ENCODE measurements around the gene DCAF15.

DCAF15 gene

GRCh38 chr19:13935765-13936510 is 16.4 kb upstream of the DCAF15 start:
- Histone ChIP-seq H3K9ac (peak overlapping the region in 2 of 11 experiments; percentile 21; a peak in 2 of 22 replicates), H3K27me3 (no peaks in the 10 kb centered on the region; a peak in 1 of 22 replicates), H3K36me3 (peaks cover 0 to 8% (median 6%) of the 10 kb centered on the region in 11 experiments; a peak in 8 of 22 replicates), H3K27ac (peak overlapping the region in 1 of 11 experiments; percentile 32; a peak in 2 of 22 replicates), H3K9me3 (replicated peaks in 1 of 11) (no peaks in the 10 kb centered on the region), H4K20me1 (peaks cover 0 to 10% (median 0%) of the 10 kb centered on the region in 11 experiments; a peak in 2 of 22 replicates), H3K4me2 (peak overlapping the region in 6 of 11 experiments; percentile 12 to 68 (median 48); a peak in 10 of 22 replicates), H3K4me3 (no peak overlapping the region), H3K4me1 (peaks cover 0 to 26% (median 9%) of the 10 kb centered on the region in 10 experiments; a peak in 12 of 20 replicates)
- TF ChIP-seq Cebpa-rat (IDR thresholded peaks at IDR 0.05): no peak

GRCh38 chr19:13937479-13938300 is 14.6 kb upstream of the DCAF15 start:
- H3K4me3 ChIP-seq: no peak overlapping the region
- no peaks in the 10 kb centered on the region for H3K36me3 ChIP-seq
- H3K4me1 ChIP-seq: peaks cover 0 to 26% (median 9%) of the 10 kb centered on the region in 10 experiments; a peak in 12 of 20 replicates
- no peak for TF ChIP-seq Cebpa-rat (IDR thresholded peaks at IDR 0.05)
- H3K27me3 ChIP-seq: no peaks in the 10 kb centered on the region; a peak in 1 of 22 replicates
- peaks cover 0 to 6% (median 0%) of the 10 kb centered on the region in 11 experiments; a peak in 2 of 22 replicates for H4K20me1 ChIP-seq
- H3K4me2 ChIP-seq: peak overlapping the region in 4 of 11 experiments; percentile 13 to 26 (median 17); a peak in 4 of 22 replicates
- H3K9ac ChIP-seq: no peak overlapping the region
- H3K9me3 ChIP-seq (replicated peaks in 1 of 11): peaks cover 0 to 5% (median 0%) of the 10 kb centered on the region in 11 experiments; a peak in 2 of 22 replicates
- no peak overlapping the region for H3K27ac ChIP-seq

GRCh38 chr19:13938301-13939064 is 13.8 kb upstream of the DCAF15 start, which contains the start of gene PODNL1:
Gene PODNL1, minus strand, starts transcription at chr19:13938417. Its CDS starts 236 bp downstream, at chr19:13938181.
- no peaks in the 10 kb centered on the region; a peak in 1 of 22 replicates for H3K27me3 ChIP-seq
- no peak within 1 kb of the TSS for H3K4me3 ChIP-seq

GRCh38 chr19:13942023-13942684 is 10.2 kb upstream of the DCAF15 start:
- Histone ChIP-seq H3K27me3 (no peaks in the 10 kb centered on the region; a peak in 1 of 22 replicates), H3K4me3 (no peak overlapping the region), H3K4me2 (no peak overlapping the region), H3K9ac (no peak overlapping the region), H3K36me3 (no peaks in the 10 kb centered on the region), H3K9me3 (replicated peaks in 1 of 11) (peaks cover 0 to 5% (median 0%) of the 10 kb centered on the region in 11 experiments; a peak in 2 of 22 replicates), H3K27ac (no peak overlapping the region), H4K20me1 (no peaks in the 10 kb centered on the region), H3K4me1 (peaks cover 0 to 22% (median 12%) of the 10 kb centered on the region in 10 experiments; a peak in 17 of 20 replicates)
- no peak for TF ChIP-seq Cebpa-rat (IDR thresholded peaks at IDR 0.05)

More at GRCh38 chr19:13938301-13939064, 13.8 kb upstream of the DCAF15 start, which contains the start of gene PODNL1:
- Histone ChIP-seq H3K9ac (no peak within 1 kb of the TSS), H3K4me1 (peaks cover 0 to 26% (median 9%) of the 10 kb centered on the region in 10 experiments; a peak in 12 of 20 replicates), H3K36me3 (no peaks in the 10 kb centered on the region), H3K27ac (no peak within 1 kb of the TSS), H3K4me2 (peak within 1 kb of the TSS in 4 of 11 experiments; percentile 13 to 26 (median 17); a peak in 4 of 22 replicates), H3K9me3 (replicated peaks in 1 of 11) (peaks cover 0 to 5% (median 0%) of the 10 kb centered on the region in 11 experiments; a peak in 2 of 22 replicates), H4K20me1 (no peaks in the 10 kb centered on the region; a peak in 1 of 22 replicates)
- no peak for TF ChIP-seq Cebpa-rat (IDR thresholded peaks at IDR 0.05)

- Histone ChIP-seq H4K20me1 (no peaks in the 10 kb centered on the region), H3K27me3 (no peaks in the 10 kb centered on the region), H3K4me1 (peaks cover 0 to 15% (median 12%) of the 10 kb centered on the region in 10 experiments; a peak in 16 of 20 replicates), H3K9ac (no peak overlapping the region), H3K4me2 (peak overlapping the region in 8 of 11 experiments; percentile 5 to 70 (median 46); a peak in 14 of 22 replicates), H3K9me3 (replicated peaks in 1 of 11) (peaks cover 0 to 5% (median 0%) of the 10 kb centered on the region in 11 experiments; a peak in 2 of 22 replicates), H3K36me3 (no peaks in the 10 kb centered on the region), H3K4me3 (no peak overlapping the region), H3K27ac (peak overlapping the region in 1 of 11 experiments; percentile 9; a peak in 1 of 22 replicates)
- TF ChIP-seq Cebpa-rat (IDR thresholded peaks at IDR 0.05): no peak
These were observed 5.9 kb upstream of the DCAF15 start for GRCh38 chr19:13946414-13946813.

GRCh38 chr19:13951043-13951442 is 1.3 kb upstream of the DCAF15 start:
- H3K36me3 ChIP-seq: peaks cover 18 to 25% (median 22%) of the 10 kb centered on the region in 11 experiments
- H3K4me1 ChIP-seq: peaks cover 11 to 25% (median 22%) of the 10 kb centered on the region in 10 experiments
- H3K27ac ChIP-seq: no peak overlapping the region
- H3K9ac ChIP-seq: no peak overlapping the region
- H3K27me3 ChIP-seq: no peaks in the 10 kb centered on the region
- no peaks in the 10 kb centered on the region for H3K9me3 ChIP-seq (replicated peaks in 1 of 11)
- peak overlapping the region in 2 of 11 experiments; percentile 62 to 73; a peak in 1 of 22 replicates for H3K4me2 ChIP-seq
- no peak overlapping the region for H3K4me3 ChIP-seq
- TF ChIP-seq Cebpa-rat (IDR thresholded peaks at IDR 0.05): no peak
- H4K20me1 ChIP-seq: peaks cover 0 to 33% (median 22%) of the 10 kb centered on the region in 11 experiments; a peak in 18 of 22 replicates

GRCh38 chr19:13951799-13952153 is 533 bp upstream of the DCAF15 start:
- peak overlapping the region in 9 of 11 experiments; percentile 25 to 60 (median 44); a peak in 11 of 22 replicates for H3K9ac ChIP-seq

More at GRCh38 chr19:13951799-13952153, 533 bp upstream of the DCAF15 start:
- Histone ChIP-seq H3K4me3 (peak overlapping the region; percentile 46 to 88 (median 70)), H3K4me1 (peaks cover 11 to 21% (median 20%) of the 10 kb centered on the region in 10 experiments), H3K27ac (peak overlapping the region in 1 of 11 experiments; percentile 46; a peak in 1 of 22 replicates), H4K20me1 (peaks cover 0 to 40% (median 28%) of the 10 kb centered on the region in 11 experiments; a peak in 18 of 22 replicates), H3K27me3 (no peaks in the 10 kb centered on the region), H3K9me3 (replicated peaks in 1 of 11) (no peaks in the 10 kb centered on the region), H3K36me3 (peaks cover 25 to 32% (median 29%) of the 10 kb centered on the region in 11 experiments), H3K4me2 (peak overlapping the region; percentile 58 to 79 (median 71))
- no peak for TF ChIP-seq Cebpa-rat (IDR thresholded peaks at IDR 0.05)

Measured in BLaER1 treated with 17β-estradiol and CSF1 and Interleukin-3, amounts not matched to agents 10 nM and 100 nM (cell line).